ENCODE data around the gene SSRP1.

Gene SSRP1

DNA sequence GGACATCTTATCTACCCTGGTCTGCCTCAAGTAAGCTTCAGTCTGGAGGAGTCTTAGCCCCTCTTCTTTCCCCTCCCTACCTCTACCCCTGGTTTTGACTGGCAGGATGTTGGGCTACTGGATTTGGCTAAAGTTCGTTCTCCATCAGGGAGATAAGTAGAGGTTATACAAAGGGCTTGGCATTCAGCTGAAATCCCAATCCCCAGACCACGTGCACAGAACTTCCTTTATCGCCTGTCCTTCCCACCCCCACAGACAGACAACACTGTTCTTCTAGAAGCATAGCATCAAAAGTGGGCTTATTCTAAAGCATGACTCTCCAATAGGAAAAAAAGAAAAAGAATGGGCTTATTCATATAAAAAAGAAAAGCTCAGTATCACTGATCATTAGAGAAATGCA lies 37.5 kb upstream of the SSRP1 start:
- TF ChIP-seq FOXP2 (optimal IDR thresholded peaks at IDR 0.05; ENCODE audit: borderline replicate concordance, extremely low read depth, extremely low read length, insufficient read depth) = no peak
- no peak for TF ChIP-seq TAF1 (IDR thresholded peaks at IDR 0.05; ENCODE audit: borderline replicate concordance, insufficient read depth, low read length)
- no peak for TF ChIP-seq REST (IDR thresholded peaks at IDR 0.05; ENCODE audit: insufficient read depth in 1 of 2, low read depth in 2 of 2, low read length in 2 of 2)
- TF ChIP-seq SIN3A (IDR thresholded peaks at IDR 0.05; ENCODE audit: borderline replicate concordance, insufficient read depth, low read length) = no peak
- no peak for TF ChIP-seq POLR2AphosphoS5 (IDR thresholded peaks at IDR 0.05; ENCODE audit: low read depth, low read length)

- no peak for TF ChIP-seq REST (IDR thresholded peaks at IDR 0.05; ENCODE audit: insufficient read depth in 1 of 2, low read depth in 2 of 2, low read length in 2 of 2)
- TF ChIP-seq POLR2AphosphoS5 (IDR thresholded peaks at IDR 0.05; ENCODE audit: low read depth, low read length) = no peak
- no peak for TF ChIP-seq TAF1 (IDR thresholded peaks at IDR 0.05; ENCODE audit: borderline replicate concordance, insufficient read depth, low read length)
- TF ChIP-seq FOXP2 (optimal IDR thresholded peaks at IDR 0.05; ENCODE audit: borderline replicate concordance, extremely low read depth, extremely low read length, insufficient read depth) = no peak
- TF ChIP-seq SIN3A (IDR thresholded peaks at IDR 0.05; ENCODE audit: borderline replicate concordance, insufficient read depth, low read length) = no peak
These were observed 35.2 kb upstream of the SSRP1 start for GRCh38 chr11:57370941-57371340.

DNA sequence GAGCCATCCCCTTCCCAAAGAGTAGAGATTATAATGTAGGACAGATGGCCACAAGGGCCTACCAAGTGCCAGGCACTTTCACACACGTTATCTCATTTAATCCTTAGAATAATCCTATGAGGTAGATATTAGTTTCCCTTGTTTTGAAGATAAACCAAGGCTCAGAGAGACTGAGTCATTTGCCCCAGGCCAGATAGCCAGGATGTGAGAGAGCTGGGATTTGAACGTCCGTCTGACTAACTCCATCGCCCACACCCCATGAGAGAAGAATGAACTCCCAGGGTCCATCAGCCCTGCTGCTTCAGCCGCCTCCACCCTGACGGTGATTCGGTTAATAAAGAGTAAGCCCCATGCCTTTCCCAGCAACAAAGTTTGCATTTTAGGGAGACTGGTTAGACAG lies 34.6 kb upstream of the SSRP1 start:
- no peak for TF ChIP-seq FOXP2 (optimal IDR thresholded peaks at IDR 0.05; ENCODE audit: borderline replicate concordance, extremely low read depth, extremely low read length, insufficient read depth)

GRCh38 chr11:57368845-57369232 lies 33.1 kb upstream of the SSRP1 start:
- TF ChIP-seq POLR2AphosphoS5 (IDR thresholded peaks at IDR 0.05; ENCODE audit: low read depth, low read length) (no peak), REST (IDR thresholded peaks at IDR 0.05; ENCODE audit: insufficient read depth in 1 of 2, low read depth in 2 of 2, low read length in 2 of 2) (no peak), SIN3A (IDR thresholded peaks at IDR 0.05; ENCODE audit: borderline replicate concordance, insufficient read depth, low read length) (no peak), TAF1 (IDR thresholded peaks at IDR 0.05; ENCODE audit: borderline replicate concordance, insufficient read depth, low read length) (no peak), FOXP2 (optimal IDR thresholded peaks at IDR 0.05; ENCODE audit: borderline replicate concordance, extremely low read depth, extremely low read length, insufficient read depth) (no peak)

DNA sequence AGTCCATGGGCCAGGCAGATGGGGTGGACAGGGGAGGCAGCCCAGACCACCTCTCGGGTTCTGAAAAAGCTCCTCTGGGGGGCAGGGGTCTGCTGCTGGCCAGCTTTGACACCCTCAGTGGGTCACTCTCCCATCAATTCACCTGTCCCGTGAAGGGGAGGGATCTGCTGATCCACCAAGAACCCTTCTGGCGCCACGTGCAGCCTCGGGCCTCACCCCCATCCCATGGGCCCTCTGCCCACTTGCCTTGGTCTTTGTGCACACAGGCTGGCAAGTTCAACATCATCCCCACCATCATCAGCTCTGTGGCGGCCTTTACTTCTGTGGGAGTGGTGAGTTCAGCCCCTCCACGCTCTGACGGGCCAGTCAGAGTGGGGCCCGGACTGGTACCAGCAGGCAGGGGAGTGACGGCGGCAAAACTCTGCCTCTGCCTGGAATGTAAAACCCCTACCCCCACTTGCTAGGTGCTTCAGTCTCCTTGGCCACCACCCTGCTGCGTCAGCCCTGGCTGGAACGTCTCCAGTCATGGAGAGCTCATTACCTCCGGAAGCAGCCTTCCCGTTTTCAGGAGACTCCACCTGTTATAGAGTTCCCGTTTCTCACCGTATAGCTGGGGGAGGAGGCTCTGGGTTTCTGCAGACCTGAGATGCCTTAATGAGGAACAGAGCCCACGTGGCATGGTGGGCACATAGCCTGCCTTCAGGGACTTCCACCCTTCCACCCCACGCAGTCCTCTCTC lies 32.6 kb upstream of the SSRP1 start:
- no peak for TF ChIP-seq FOXP2 (optimal IDR thresholded peaks at IDR 0.05; ENCODE audit: borderline replicate concordance, extremely low read depth, extremely low read length, insufficient read depth)
- TF ChIP-seq REST (IDR thresholded peaks at IDR 0.05; ENCODE audit: insufficient read depth in 1 of 2, low read depth in 2 of 2, low read length in 2 of 2) = no peak
- no peak for TF ChIP-seq POLR2AphosphoS5 (IDR thresholded peaks at IDR 0.05; ENCODE audit: low read depth, low read length)
- no peak for TF ChIP-seq SIN3A (IDR thresholded peaks at IDR 0.05; ENCODE audit: borderline replicate concordance, insufficient read depth, low read length)
- no peak for TF ChIP-seq TAF1 (IDR thresholded peaks at IDR 0.05; ENCODE audit: borderline replicate concordance, insufficient read depth, low read length)

Data from PFSK-1 (cell line).